IMR-90 (cell line): ENCODE measurements around the gene ZFYVE28. TPM values are rescaled to one million over a fixed set of nuclear protein-coding genes. Genes with fewer than 3 reads are reported as not detected.

Experiments
- ATAC-seq: fragments of 200-7000 bp; cut with Tn5 transposase; 2 replicates; pipeline ENCODE4 v1.9.1; 2020; ENCODE audit warnings: low read depth, mild to moderate bottlenecking, moderate library complexity
- BruUV-seq: library from RNA; stranded (reverse); fragments of 400-500 nt; replicated peaks from 2 replicates; lab custom pipeline; 2021; lab: Mats Ljungman, UMichigan
- CTCF ChIA-PET: fragments of 300-600 bp; formaldehyde crosslinking; extraction: SDS; loops from one replicate; lab custom pipeline; 2021; ENCODE audit warnings: antibody characterized with exemption; lab: Yijun Ruan, JAX
- POLR2A ChIA-PET: fragments of 300-600 bp; sonication (Branson Sonifier 250); formaldehyde crosslinking; loops from one replicate; lab custom pipeline; 2022; ENCODE audit warnings: antibody characterized with exemption; ENCODE audit not compliant: unreplicated experiment; lab: Charles Lee
- DNase-seq: peaks from one replicate; pipeline ENCODE4 v3.0.0; 2013
- H2AFZ ChIP-seq: replicated peaks from 2 replicates; pipeline ENCODE3; 2013; ENCODE audit warnings: low read length, mild to moderate bottlenecking; ENCODE audit not compliant: poor library complexity
- H2AK5ac ChIP-seq: 2 replicates; pipeline ENCODE4 v1.6.1; 2013; ENCODE audit warnings: low read depth, low read length, inconsistent platforms
- H2AK9ac ChIP-seq: replicated peaks from 2 replicates; pipeline ENCODE3; 2013; ENCODE audit warnings: mild to moderate bottlenecking, low read depth, low read length, moderate library complexity; ENCODE audit not compliant: poor library complexity
- H2BK120ac ChIP-seq: 2 replicates; pipeline ENCODE4 v1.6.1; 2013; ENCODE audit warnings: low read depth, low read length, inconsistent platforms
- H2BK15ac ChIP-seq: 3 replicates; pipeline ENCODE4 v1.6.1; 2013; ENCODE audit warnings: low read depth, low read length, inconsistent platforms
- H2BK20ac ChIP-seq: 2 replicates; pipeline ENCODE4 v1.6.1; 2013; ENCODE audit warnings: low read depth, mild to moderate bottlenecking, inconsistent platforms, low read length, moderate library complexity
- H2BK5ac ChIP-seq: 2 replicates; pipeline ENCODE4 v1.6.1; 2013; ENCODE audit warnings: mild to moderate bottlenecking, low read depth, low read length, inconsistent platforms; ENCODE audit not compliant: poor library complexity, severe bottlenecking
- H3K14ac ChIP-seq: replicated peaks from 2 replicates; pipeline ENCODE4 v1.6.1; 2013; ENCODE audit warnings: low read depth, low read length, inconsistent platforms
- H3K18ac ChIP-seq: 2 replicates; pipeline ENCODE4 v1.6.1; 2013; ENCODE audit warnings: low read depth, low read length, control low read depth
- H3K23ac ChIP-seq: 2 replicates; pipeline ENCODE4 v1.6.1; 2013; ENCODE audit warnings: low read depth, low read length, inconsistent platforms
- H3K27ac ChIP-seq: 2 replicates; pipeline ENCODE4 v1.5.1; 2013; ENCODE audit warnings: mild to moderate bottlenecking, control low read depth, low read length; ENCODE audit not compliant: insufficient read depth
- H3K27me3 ChIP-seq: 2 replicates; pipeline ENCODE4 v1.6.1; 2013; ENCODE audit warnings: low read length; ENCODE audit not compliant: control insufficient read depth, insufficient read depth
- H3K36me3 ChIP-seq: 2 replicates; pipeline ENCODE4 v1.6.1; 2013; ENCODE audit warnings: low read length, mixed read lengths; ENCODE audit not compliant: control insufficient read depth, insufficient read depth
- H3K4ac ChIP-seq: 2 replicates; pipeline ENCODE4 v1.6.1; 2013; ENCODE audit warnings: low read depth, low read length, inconsistent platforms
- H3K4me1 ChIP-seq: 2 replicates; pipeline ENCODE4 v1.6.1; 2013; ENCODE audit warnings: low read length, mixed read lengths; ENCODE audit not compliant: control insufficient read depth, insufficient read depth
- H3K4me2 ChIP-seq: 2 replicates; pipeline ENCODE4 v1.6.1; 2013; ENCODE audit warnings: low read depth, mild to moderate bottlenecking, control low read depth, low read length, moderate library complexity
- H3K4me3 ChIP-seq: 2 replicates; pipeline ENCODE4 v1.5.1; 2013; ENCODE audit warnings: low read depth, mild to moderate bottlenecking, control low read depth, low read length, moderate library complexity; ENCODE audit not compliant: insufficient read depth
- H3K56ac ChIP-seq: 2 replicates; pipeline ENCODE4 v1.6.1; 2013; ENCODE audit warnings: low read length, inconsistent platforms; ENCODE audit not compliant: insufficient read depth; ENCODE audit errors: extremely low read depth
- H3K79me1 ChIP-seq, 2 experiments: 2 replicates each; pipeline ENCODE4 v1.6.1; 2013; ENCODE audit warnings: low read length in 2 of 2, inconsistent platforms in 1 of 2, low read depth in 1 of 2
- H3K9ac ChIP-seq: 2 replicates; pipeline ENCODE4 v1.6.1; 2013; ENCODE audit warnings: low read depth, low read length, control low read depth
- H3K9me1 ChIP-seq: 2 replicates; pipeline ENCODE4 v1.6.1; 2013; ENCODE audit warnings: low read length, inconsistent platforms; ENCODE audit not compliant: insufficient read depth
- H3K9me3 ChIP-seq: 2 replicates; pipeline ENCODE4 v1.6.1; 2013; ENCODE audit warnings: low read length; ENCODE audit not compliant: control insufficient read depth, insufficient read depth
- H4K20me1 ChIP-seq: 2 replicates; pipeline ENCODE4 v1.6.1; 2013; ENCODE audit warnings: low read length, inconsistent platforms; ENCODE audit not compliant: insufficient read depth
- H4K5ac ChIP-seq: 2 replicates; pipeline ENCODE4 v1.6.1; 2013; ENCODE audit warnings: mild to moderate bottlenecking, low read depth, low read length, control low read depth
- H4K8ac ChIP-seq, 2 experiments: 2 replicates each; pipeline ENCODE4 v1.6.1; 2013; ENCODE audit warnings: low read depth in 2 of 2, low read length in 2 of 2, control low read depth in 1 of 2, inconsistent platforms in 1 of 2
- H4K91ac ChIP-seq: 2 replicates; pipeline ENCODE4 v1.6.1; 2013; ENCODE audit warnings: low read depth, low read length, inconsistent platforms; ENCODE audit not compliant: insufficient read depth
- MAFK ChIP-seq: IDR thresholded peaks from 2 replicates; pipeline ENCODE4 v1.6.1; 2012; ENCODE audit warnings: low read depth, low read length, improper control_type of control experiment
- WGBS, 2 experiments: methylation state at CpG; one replicate each; pipeline versions ENCODE4 v1.1.5 to v1.1.7; 2013; ENCODE audit warnings: missing lambda C conversion rate in 2 of 2; ENCODE audit not compliant: insufficient read length in 1 of 2; ENCODE audit errors: extremely low coverage in 2 of 2; 5-methylcytosine and 5-hydroxymethylcytosine counted together
- dilution Hi-C: fragments of 300-500 bp; cut with HindIII; formaldehyde crosslinking; loops from one replicate; pipeline ENCODE4 v1.14.3; 2018; ENCODE audit warnings: low sequenced_read_pairs; ENCODE audit not compliant: unreplicated experiment
- in situ Hi-C: fragments of 300-500 bp; cut with MboI; formaldehyde crosslinking; loops from 3 replicates; pipeline ENCODE4 v1.14.3; 2019; ENCODE audit warnings: low sequenced_read_pairs, inconsistent platforms, mixed read lengths
- intact Hi-C: fragments of 100-400 bp; cut with micrococcal nuclease; formaldehyde crosslinking; loops from 2 replicates; pipeline ENCODE4 v1.10.0; 2022
- polyA plus RNA-seq, 3 experiments: library from polyadenylated mRNA; depleted of rRNA; stranded (reverse); fragments of >200 nt; gene quantifications; 2 replicates each; pipeline ENCODE4 v1.2.3, GENCODE V29; 2012; ENCODE audit warnings: low replicate concordance in 1 of 3
- total RNA-seq: library from RNA; depleted of rRNA; stranded (reverse); fragments of >200 nt; gene quantifications from 2 replicates; pipeline ENCODE4 v1.2.3, GENCODE V29; 2012

The ZFYVE28 gene
- total and polyA plus RNA-seq, 2 of the 4 experiments (the other 2 are of a cell fraction) = 0.36 to 1.2 TPM

- H3K36me3 ChIP-seq = peaks cover 3% of the 10 kb centered on the region
- H3K9me3 ChIP-seq = no peaks in the 10 kb centered on the region
- H4K20me1 ChIP-seq = no peaks in the 10 kb centered on the region
- no peak for TF ChIP-seq MAFK
- no peak overlapping the region for H3K27ac ChIP-seq
- H3K4me3 ChIP-seq = no peak overlapping the region
- ChIA-PET CTCF (no interaction called here), POLR2A (no interaction called here)
- H3K18ac ChIP-seq = no peak overlapping the region
- ATAC-seq = no peak
- no TSS peak for BruUV-seq
- WGBS, 2 experiments = no CpG with 5 or more reads among the region's 6 CpGs
- H3K9ac ChIP-seq = no peak overlapping the region
- H3K4me1 ChIP-seq = no peaks in the 10 kb centered on the region
- no peak overlapping the region for H3K4ac ChIP-seq
- no peak overlapping the region for H2AK5ac ChIP-seq
- no peak overlapping the region for H4K5ac ChIP-seq
- no peak overlapping the region for H3K56ac ChIP-seq
- H4K8ac ChIP-seq = no peak overlapping the region
- H3K14ac ChIP-seq = no peak overlapping the region
- no peak overlapping the region for H2AK9ac ChIP-seq
- no peaks in the 10 kb centered on the region for H3K27me3 ChIP-seq
- H3K23ac ChIP-seq = no peak overlapping the region
- intact Hi-C loops = no loop called here
- no peak overlapping the region for H2AFZ ChIP-seq
- H4K91ac ChIP-seq = no peak overlapping the region
- in situ Hi-C loops = no loop called here
- H2BK120ac ChIP-seq = no peak overlapping the region
- no peak overlapping the region for H2BK5ac ChIP-seq
- H3K4me2 ChIP-seq = no peak overlapping the region
- no peak overlapping the region for H2BK15ac ChIP-seq
- dilution Hi-C loops = no loop called here
- H2BK20ac ChIP-seq = no peak overlapping the region
- DNase-seq = no peak
- H3K9me1 ChIP-seq = no peaks in the 10 kb centered on the region
- peaks cover 0 to 4% of the 10 kb centered on the region in 2 experiments; a peak in 2 of 4 replicates for H3K79me1 ChIP-seq
Observed at GRCh38 chr4:2231082-2231481, 187.4 kb downstream of the ZFYVE28 start.
